KMS-11 (cell line): ENCODE results near the gene DYNLT3.

Experiments
- H2AFZ ChIP-seq: fragments of 200-600 bp; sonication (generic); 2 replicates; pipeline ENCODE4 v1.6.1; 2016; ENCODE audit warnings: antibody characterized with exemption, mixed run types, low read depth
- H3K27ac ChIP-seq: fragments of 200-600 bp; sonication (generic); 2 replicates; pipeline ENCODE4 v1.6.1; 2016; ENCODE audit warnings: mild to moderate bottlenecking, mixed run types
- H3K27me3 ChIP-seq: fragments of 200-600 bp; sonication (generic); 2 replicates; pipeline ENCODE4 v1.6.1; 2017; ENCODE audit warnings: mild to moderate bottlenecking, low read depth, mixed run types, moderate library complexity; ENCODE audit not compliant: insufficient read depth
- H3K36me3 ChIP-seq: fragments of 200-600 bp; sonication (generic); 2 replicates; pipeline ENCODE4 v1.6.1; 2017; ENCODE audit warnings: mild to moderate bottlenecking, mixed run types; ENCODE audit not compliant: insufficient read depth
- H3K4me1 ChIP-seq: fragments of 200-600 bp; sonication (generic); 2 replicates; pipeline ENCODE4 v1.6.1; 2016; ENCODE audit warnings: mild to moderate bottlenecking, low read depth, mixed run types; ENCODE audit not compliant: poor library complexity, severe bottlenecking
- H3K4me2 ChIP-seq: fragments of 200-600 bp; sonication (generic); 2 replicates; pipeline ENCODE4 v1.7.0; 2016; ENCODE audit warnings: mild to moderate bottlenecking, mixed run types
- H3K4me3 ChIP-seq: fragments of 200-600 bp; sonication (generic); IDR thresholded peaks from 2 replicates; pipeline ENCODE4 v1.6.1; 2017; ENCODE audit warnings: low read depth, low read length, mixed read lengths; ENCODE audit not compliant: insufficient read depth
- H3K79me2 ChIP-seq: fragments of 200-600 bp; sonication (generic); 2 replicates; pipeline ENCODE4 v1.6.1; 2016; ENCODE audit warnings: low read depth, mixed run types; ENCODE audit not compliant: insufficient read depth
- H3K9ac ChIP-seq: fragments of 200-600 bp; sonication (generic); 2 replicates; pipeline ENCODE4 v1.6.1; 2016; ENCODE audit warnings: mild to moderate bottlenecking, mixed run types
- H4K20me1 ChIP-seq: fragments of 200-600 bp; sonication (generic); 2 replicates; pipeline ENCODE4 v1.6.1; 2016; ENCODE audit warnings: mild to moderate bottlenecking, mixed run types; ENCODE audit not compliant: insufficient read depth
- CTCF ChIP-seq: fragments of 200-600 bp; sonication (generic); conservative IDR thresholded peaks from 2 replicates; pipeline ENCODE4 v1.6.1; 2017; ENCODE audit warnings: low read depth, mild to moderate bottlenecking, antibody characterized with exemption, low read length, moderate library complexity, mixed read lengths

Gene DYNLT3

DNA sequence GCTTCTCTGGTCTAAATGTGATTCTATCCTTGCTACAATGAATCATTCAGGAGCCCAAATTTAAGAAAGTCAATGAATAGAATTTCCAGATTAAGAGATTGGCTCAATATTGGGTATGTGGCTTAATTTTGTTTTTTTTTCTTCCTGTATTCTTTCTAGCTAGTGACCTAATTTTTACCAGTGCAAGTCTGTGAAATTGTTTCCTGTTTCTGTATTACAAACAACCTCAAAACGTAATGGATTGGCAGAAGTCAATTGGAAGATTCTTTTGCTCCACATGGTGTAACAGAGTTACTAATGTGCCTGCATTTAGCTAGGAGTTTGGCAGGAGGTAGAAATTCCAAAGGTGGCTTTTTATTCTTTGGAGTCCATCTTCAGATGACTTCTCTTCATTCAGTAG, 17.6 kb downstream of the DYNLT3 start:
- no peak for TF ChIP-seq CTCF
- H3K36me3 ChIP-seq = no peaks in the 10 kb centered on the region
- H3K27me3 ChIP-seq = no peaks in the 10 kb centered on the region
- H4K20me1 ChIP-seq = no peaks in the 10 kb centered on the region
- H3K79me2 ChIP-seq = no peaks in the 10 kb centered on the region
- H3K9ac ChIP-seq = no peak overlapping the region
- no peak overlapping the region for H3K4me2 ChIP-seq
- H2AFZ ChIP-seq = no peak overlapping the region
- H3K4me3 ChIP-seq = no peak overlapping the region
- no peak overlapping the region for H3K27ac ChIP-seq
- H3K4me1 ChIP-seq = no peaks in the 10 kb centered on the region

DNA sequence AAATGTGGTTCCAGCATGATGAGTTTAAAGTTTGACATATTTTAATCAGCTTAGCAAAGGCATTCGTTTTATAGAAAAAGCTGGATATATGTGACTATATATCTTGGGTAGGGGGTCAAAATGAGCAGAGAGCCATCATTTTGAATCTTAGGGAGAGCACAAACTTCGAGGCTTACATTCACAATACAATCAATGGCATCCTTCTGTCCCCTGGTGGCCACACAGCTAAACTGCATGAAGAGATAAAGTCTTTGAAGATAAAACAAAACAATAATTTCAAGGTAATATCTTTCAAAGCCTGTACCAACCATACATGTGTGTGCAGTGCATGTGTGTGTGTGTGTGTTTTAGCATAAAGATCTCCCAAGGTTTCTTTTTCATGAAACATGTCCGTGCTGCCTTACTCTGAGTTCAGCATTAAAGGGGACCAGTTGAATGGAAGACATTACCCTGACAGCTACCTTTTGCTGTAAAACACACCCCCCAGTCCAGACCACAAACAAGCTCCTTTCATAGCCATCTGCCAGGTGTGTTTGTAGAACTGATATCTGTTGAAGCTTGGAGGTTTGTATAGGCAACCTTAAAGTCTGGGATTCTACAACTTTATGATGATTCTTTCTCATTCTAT, 22.0 kb downstream of the DYNLT3 start:
- TF ChIP-seq CTCF = peak; percentile 86

GRCh38 chrX:37824491-37825214, 22.7 kb downstream of the DYNLT3 start:
- Histone ChIP-seq H3K4me1 (no peaks in the 10 kb centered on the region), H3K27me3 (no peaks in the 10 kb centered on the region), H3K9ac (no peak overlapping the region), H3K4me3 (no peak overlapping the region), H3K4me2 (no peak overlapping the region), H3K79me2 (no peaks in the 10 kb centered on the region), H3K36me3 (no peaks in the 10 kb centered on the region), H2AFZ (no peak overlapping the region), H3K27ac (no peak overlapping the region), H4K20me1 (no peaks in the 10 kb centered on the region)
- TF ChIP-seq CTCF = no peak

More for the DNA sequence above, 22.0 kb downstream of the DYNLT3 start:
- Histone ChIP-seq H4K20me1 (no peaks in the 10 kb centered on the region), H2AFZ (no peak overlapping the region), H3K27ac (no peak overlapping the region), H3K4me1 (no peaks in the 10 kb centered on the region), H3K9ac (no peak overlapping the region), H3K79me2 (no peaks in the 10 kb centered on the region), H3K4me3 (no peak overlapping the region), H3K36me3 (no peaks in the 10 kb centered on the region), H3K4me2 (no peak overlapping the region), H3K27me3 (no peaks in the 10 kb centered on the region)

DNA sequence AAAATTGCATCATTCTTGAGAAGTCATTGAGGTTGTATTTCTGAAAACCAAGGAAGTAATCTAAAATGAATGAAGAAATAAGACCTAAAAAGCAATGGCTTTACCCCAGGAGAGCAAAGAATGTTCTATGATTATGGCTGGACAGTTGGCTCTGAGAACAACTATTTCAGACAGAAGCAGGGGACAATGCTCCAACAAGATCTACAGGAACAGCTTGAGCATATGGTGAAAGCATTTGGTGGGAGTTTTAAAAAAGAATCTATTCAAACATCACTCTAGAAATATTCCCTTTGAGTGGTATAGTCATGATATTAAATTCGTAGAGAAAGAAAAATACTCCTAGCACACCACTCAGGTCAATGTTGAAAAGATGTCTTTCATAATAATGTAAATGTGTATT, 26.7 kb downstream of the DYNLT3 start:
- Histone ChIP-seq H3K27ac (no peak overlapping the region), H3K4me1 (no peaks in the 10 kb centered on the region), H4K20me1 (no peaks in the 10 kb centered on the region), H3K79me2 (no peaks in the 10 kb centered on the region), H3K4me3 (no peak overlapping the region), H3K9ac (no peak overlapping the region), H2AFZ (no peak overlapping the region), H3K27me3 (no peaks in the 10 kb centered on the region), H3K4me2 (no peak overlapping the region), H3K36me3 (no peaks in the 10 kb centered on the region)
- no peak for TF ChIP-seq CTCF
